ENCODE data around the gene ACHE. TPM values are rescaled to one million over a fixed set of nuclear protein-coding genes. Genes with fewer than 3 reads are reported as not detected.
"Not testable (repeated sequence)": the region's sequence is repeated elsewhere in the genome, so short reads cannot be mapped to it uniquely, and the experiment has no call there.

The ACHE gene
- total and polyA plus RNA-seq, 7 donors: 10.7 to 99.2 (median 23.8) TPM

DNA sequence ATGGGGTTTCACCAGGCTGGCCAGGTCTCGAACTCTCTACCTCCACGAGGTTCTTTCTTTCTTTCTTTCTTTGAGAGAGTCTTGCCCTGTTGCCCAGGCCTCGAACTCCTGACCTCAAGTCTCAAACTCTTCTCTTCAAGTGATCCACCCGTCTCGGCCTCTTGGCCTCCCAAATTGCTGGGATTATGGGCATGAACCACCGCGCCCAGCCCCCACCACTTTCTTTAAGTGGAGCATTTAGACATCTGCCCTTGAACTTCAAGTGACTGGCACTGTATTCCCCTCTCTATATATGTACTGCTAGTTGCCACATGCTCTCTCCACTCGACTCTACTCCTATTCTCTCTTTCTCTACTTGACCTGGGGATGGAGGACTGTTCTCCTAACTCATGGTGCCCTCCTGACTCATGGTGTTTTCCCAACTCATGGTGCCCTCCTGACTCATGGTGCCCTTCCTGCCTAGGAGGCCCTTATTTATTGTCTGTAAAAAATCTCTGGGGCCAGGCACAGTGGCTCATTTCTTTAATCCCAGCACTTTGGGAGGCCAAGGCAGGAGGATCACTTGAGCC is 19.3 kb upstream of the ACHE start:
- intact Hi-C loops (cut with DNase I): no loop called here
- Histone ChIP-seq H3K27ac (no peak overlapping the region), H3K27me3 (ENCODE audit: insufficient read depth in 3 of 3, low read length in 2 of 3) (no peaks in the 10 kb centered on the region), H3K4me3 (no peak overlapping the region), H3K36me3 (ENCODE audit: insufficient read depth in 1 of 2, low read depth in 1 of 2) (no peaks in the 10 kb centered on the region), H3K4me1 (no peaks in the 10 kb centered on the region), H3K9me3 (no peaks in the 10 kb centered on the region)
- TF ChIP-seq, protein P1, sequence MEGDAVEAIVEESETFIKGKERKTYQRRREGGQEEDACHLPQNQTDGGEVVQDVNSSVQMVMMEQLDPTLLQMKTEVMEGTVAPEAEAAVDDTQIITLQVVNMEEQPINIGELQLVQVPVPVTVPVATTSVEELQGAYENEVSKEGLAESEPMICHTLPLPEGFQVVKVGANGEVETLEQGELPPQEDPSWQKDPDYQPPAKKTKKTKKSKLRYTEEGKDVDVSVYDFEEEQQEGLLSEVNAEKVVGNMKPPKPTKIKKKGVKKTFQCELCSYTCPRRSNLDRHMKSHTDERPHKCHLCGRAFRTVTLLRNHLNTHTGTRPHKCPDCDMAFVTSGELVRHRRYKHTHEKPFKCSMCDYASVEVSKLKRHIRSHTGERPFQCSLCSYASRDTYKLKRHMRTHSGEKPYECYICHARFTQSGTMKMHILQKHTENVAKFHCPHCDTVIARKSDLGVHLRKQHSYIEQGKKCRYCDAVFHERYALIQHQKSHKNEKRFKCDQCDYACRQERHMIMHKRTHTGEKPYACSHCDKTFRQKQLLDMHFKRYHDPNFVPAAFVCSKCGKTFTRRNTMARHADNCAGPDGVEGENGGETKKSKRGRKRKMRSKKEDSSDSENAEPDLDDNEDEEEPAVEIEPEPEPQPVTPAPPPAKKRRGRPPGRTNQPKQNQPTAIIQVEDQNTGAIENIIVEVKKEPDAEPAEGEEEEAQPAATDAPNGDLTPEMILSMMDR (IDR thresholded peaks at IDR 0.05): no peak
- ATAC-seq (no peak), DNase-seq (no peak)
- WGBS, 3 donors: 81 to 87% (median 84%) methylated on average over 8 of the region's 8 CpGs

DNA sequence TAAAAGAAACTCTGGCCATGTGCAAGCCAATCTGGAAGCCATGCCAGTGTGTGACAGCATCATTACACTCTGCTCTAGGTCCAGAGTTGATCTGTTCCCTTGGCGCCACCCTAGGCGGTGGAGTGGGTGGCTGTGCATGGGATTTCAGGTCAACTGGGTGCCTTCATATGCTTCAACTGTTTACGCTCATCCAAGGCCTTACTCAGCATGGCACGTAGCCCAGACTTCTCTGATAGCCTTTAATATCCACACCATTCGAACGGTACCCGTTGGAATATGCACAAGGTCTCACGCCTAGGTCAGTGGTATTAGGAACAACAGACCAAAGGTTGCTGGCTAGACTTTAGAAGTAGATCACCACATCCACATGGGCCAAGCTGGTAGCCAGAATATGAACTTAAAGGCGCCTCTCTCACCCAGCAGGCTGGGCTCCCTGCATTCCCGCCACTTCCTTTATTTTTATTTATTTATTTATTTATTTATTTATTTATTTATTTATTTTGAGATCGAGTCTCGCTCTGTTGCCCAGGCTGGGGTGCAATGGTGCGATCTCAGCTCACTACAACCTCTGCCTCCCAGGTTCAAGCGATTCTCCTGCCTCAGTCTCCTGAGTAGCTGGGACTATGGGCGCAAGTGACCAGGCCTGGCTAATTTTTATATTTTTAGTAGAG is 18.7 kb upstream of the ACHE start:
- H3K4me3 ChIP-seq: no peak overlapping the region
- 78 to 85% (median 82%) methylated on average over 15 of the region's 15 CpGs for WGBS, 3 donors
- H3K4me1 ChIP-seq: no peaks in the 10 kb centered on the region
- H3K27me3 ChIP-seq (ENCODE audit: insufficient read depth in 3 of 3, low read length in 2 of 3): no peaks in the 10 kb centered on the region
- TF ChIP-seq, protein P1 (IDR thresholded peaks at IDR 0.05): no peak
- H3K27ac ChIP-seq: no peak overlapping the region
- no peaks in the 10 kb centered on the region for H3K9me3 ChIP-seq
- ATAC-seq (no peak), DNase-seq (no peak)
- no peaks in the 10 kb centered on the region for H3K36me3 ChIP-seq (ENCODE audit: insufficient read depth in 1 of 2, low read depth in 1 of 2)
- intact Hi-C loops (cut with DNase I): no loop called here

DNA sequence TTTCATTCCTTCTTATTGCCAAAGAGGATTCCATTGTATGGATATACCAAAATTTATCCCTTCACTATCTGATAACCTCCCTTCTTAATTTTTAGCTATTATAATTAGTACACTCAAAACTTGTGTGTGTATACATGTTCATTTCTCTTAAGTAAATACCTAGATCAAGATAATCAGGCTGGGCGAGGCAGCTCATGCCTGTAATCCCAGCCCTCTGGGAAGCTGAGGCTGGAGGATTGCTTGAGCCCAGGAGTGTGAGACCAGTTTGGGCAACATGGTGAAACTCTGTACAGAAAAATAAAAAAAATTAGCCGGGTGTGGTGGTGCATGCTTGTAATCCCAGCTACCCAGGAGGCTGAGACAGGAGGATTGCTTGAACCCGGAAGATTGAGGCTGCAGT is 15.8 kb upstream of the ACHE start:
- 83 to 92% (median 91%) methylated on average over 3 of the region's 3 CpGs for whole genome bisulfite sequencing, 3 donors
- ATAC-seq: no peak
- no peaks in the 10 kb centered on the region for H3K36me3 ChIP-seq (ENCODE audit: insufficient read depth in 1 of 2, low read depth in 1 of 2)
- intact Hi-C loops (cut with DNase I): no loop called here
- TF ChIP-seq, protein P1 (IDR thresholded peaks at IDR 0.05): no peak
- H3K4me3 ChIP-seq: no peak overlapping the region
- no peaks in the 10 kb centered on the region for H3K9me3 ChIP-seq
- DNase-seq: no peak
- H3K4me1 ChIP-seq: no peaks in the 10 kb centered on the region
- no peak overlapping the region for H3K27ac ChIP-seq
- no peaks in the 10 kb centered on the region for H3K27me3 ChIP-seq (ENCODE audit: insufficient read depth in 3 of 3, low read length in 2 of 3)

DNA sequence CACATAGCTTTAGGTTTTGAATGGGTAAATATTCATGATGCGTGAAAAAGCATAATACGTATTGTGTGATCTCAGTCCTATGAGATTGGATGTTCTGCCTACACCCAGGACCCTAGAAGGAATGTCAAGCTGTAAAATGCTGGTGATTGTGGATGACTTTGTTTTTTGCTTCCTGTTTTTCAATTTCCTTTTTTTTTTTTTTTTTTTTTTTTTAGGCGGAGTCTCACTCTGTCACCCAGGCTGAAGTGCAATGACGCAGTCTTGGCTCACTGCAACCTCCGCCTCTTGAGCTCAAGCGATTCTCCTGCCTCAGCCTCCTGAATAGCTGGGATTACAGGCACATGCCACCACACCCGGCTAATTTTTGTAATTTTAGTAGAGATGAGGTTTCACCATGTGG is 14.8 kb upstream of the ACHE start:
- DNase-seq; H3K9me3 ChIP-seq; intact Hi-C loops (cut with DNase I); H3K36me3 ChIP-seq (ENCODE audit: insufficient read depth in 1 of 2, low read depth in 1 of 2); H3K27ac ChIP-seq; ATAC-seq; H3K4me3 ChIP-seq; H3K27me3 ChIP-seq (ENCODE audit: insufficient read depth in 3 of 3, low read length in 2 of 3); H3K4me1 ChIP-seq: not testable (repeated sequence)
- 70 to 80% (median 71%) methylated on average over 6 to 7 of the region's 7 CpGs for WGBS, 3 donors

DNA sequence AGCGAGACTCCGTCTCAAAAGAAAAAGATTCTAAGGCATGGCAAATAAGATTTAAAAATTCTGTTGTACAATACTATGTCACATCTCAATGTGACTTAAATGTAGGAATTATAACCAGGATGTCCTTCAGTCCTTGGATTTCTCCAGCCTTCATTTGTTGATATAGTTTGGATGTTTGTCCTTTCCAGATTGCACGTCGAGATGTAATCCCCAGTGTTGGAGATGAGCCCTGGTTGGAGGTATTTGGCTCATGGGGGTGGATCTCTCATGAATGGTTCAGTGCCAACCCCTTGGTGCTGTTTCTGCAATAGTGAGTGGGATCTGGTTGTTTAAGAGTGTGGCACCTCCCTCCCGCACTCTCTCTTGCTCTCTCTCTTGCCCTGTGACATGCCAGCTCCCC is 12.8 kb upstream of the ACHE start:
- WGBS, 3 donors: 86 to 95% (median 90%) methylated on average over 5 of the region's 5 CpGs
- TF ChIP-seq, protein P1 (IDR thresholded peaks at IDR 0.05): no peak
- Histone ChIP-seq H3K9me3 (no peaks in the 10 kb centered on the region), H3K4me3 (no peak overlapping the region), H3K36me3 (ENCODE audit: insufficient read depth in 1 of 2, low read depth in 1 of 2) (no peaks in the 10 kb centered on the region), H3K27ac (no peak overlapping the region), H3K4me1 (no peaks in the 10 kb centered on the region), H3K27me3 (ENCODE audit: insufficient read depth in 3 of 3, low read length in 2 of 3) (no peaks in the 10 kb centered on the region)
- intact Hi-C loops (cut with DNase I): no loop called here
- DNase-seq (no peak), ATAC-seq (no peak)
